Aorta (tissue), 5 donors: ENCODE measurements around the gene ADAM15. TPM values are rescaled to one million over a fixed set of nuclear protein-coding genes. Genes with fewer than 3 reads are reported as not detected.

Source experiments
- ATAC-seq: fragments of 200-7000 bp; cut with Tn5 transposase; one replicate; pipeline ENCODE4 v1.9.1; 2022; ENCODE audit warnings: moderate library complexity; ENCODE audit not compliant: low FRiP score
- DNase-seq, 2 donors: peaks; one replicate each; pipeline ENCODE4 v3.0.0-alpha.2; 2020
- H3K27ac ChIP-seq, 2 donors: one replicate each; pipeline ENCODE4 v1.5.1; 2013; ENCODE audit warnings: low read length in 2 of 2, mild to moderate bottlenecking in 2 of 2, moderate library complexity in 2 of 2, control low read depth in 1 of 2, inconsistent platforms in 1 of 2, low read depth in 1 of 2
- H3K27me3 ChIP-seq, 2 donors: one replicate each; pipeline ENCODE4 v1.6.1; 2013; ENCODE audit warnings: control low read depth in 1 of 2, low read length in 1 of 2, mild to moderate bottlenecking in 1 of 2, moderate library complexity in 1 of 2; ENCODE audit not compliant: insufficient read depth in 2 of 2, control insufficient read depth in 1 of 2
- H3K36me3 ChIP-seq, 2 donors: one replicate each; pipeline ENCODE4 v1.6.1; 2013; ENCODE audit warnings: control low read depth in 1 of 2, low read length in 1 of 2, mild to moderate bottlenecking in 1 of 2; ENCODE audit not compliant: insufficient read depth in 2 of 2, control insufficient read depth in 1 of 2
- H3K4me1 ChIP-seq, 2 donors: one replicate each; pipeline ENCODE4 v1.6.1; 2013; ENCODE audit warnings: low read length in 2 of 2, control low read depth in 1 of 2, mild to moderate bottlenecking in 1 of 2, moderate library complexity in 1 of 2; ENCODE audit not compliant: insufficient read depth in 2 of 2, control insufficient read depth in 1 of 2
- H3K4me3 ChIP-seq, 2 donors: one replicate each; pipeline ENCODE4 v1.5.1; 2013; ENCODE audit warnings: low read length in 2 of 2, control low read depth in 1 of 2, mild to moderate bottlenecking in 1 of 2
- H3K9me3 ChIP-seq: one replicate; pipeline ENCODE4 v1.6.1; 2013; ENCODE audit warnings: mild to moderate bottlenecking, low read length; ENCODE audit not compliant: control insufficient read depth
- whole genome bisulfite sequencing, 2 donors: extraction: QIAGEN DNeasy Blood & Tissue Kit; methylation state at CpG; one replicate each; pipeline ENCODE4 v1.1.7; 2013; 5-methylcytosine and 5-hydroxymethylcytosine counted together
- intact Hi-C, 2 donors: fragments of 100-400 bp; cut with DNase I; formaldehyde crosslinking; loops; one replicate each; pipeline versions ENCODE4 v1.14.2 to v1.15.0; 2022
- polyA plus RNA-seq, 2 donors: library from polyadenylated mRNA; stranded (reverse); fragments of 200-250 nt; gene quantifications; one replicate each; pipeline ENCODE4 v1.2.3, GENCODE V29; 2013
- total RNA-seq, 2 donors: library from RNA; stranded (reverse); fragmentation: NEBNext Ultra II Directional; extraction: Animal tissue kit (Norgen Biotek cat#: 25700); gene quantifications; one replicate each; pipeline ENCODE4 v1.2.1, GENCODE V29; 2021
- donor health status: healthy with polysubstance abuse.
- donor health status: Bipolar disorder and iron deficiency.
- donor health status: DM: no; HTN: no; CAD: no.
- donor health status: DM: no; HTN: no; CAD: no.
- donor health status: DM: yes; HTN: yes; CAD: no.

The ADAM15 gene
- total and polyA plus RNA-seq, 4 donors = 17.3 to 180 (median 109) TPM

GRCh38 chr1:155083865-155084721, 33.0 kb downstream of the ADAM15 start:
- intact Hi-C loops = loop anchor here (1.0 to 5.0 kb wide), 4 partner anchors 21 to 602 kb away; partner anchors contain the start of gene EFNA4 (in 1 of the 2)
- 27 to 29% methylated on average over 21 of the region's 21 CpGs for WGBS, 2 donors
- H3K4me1 ChIP-seq = no peaks in the 10 kb centered on the region
- H3K27ac ChIP-seq = no peak overlapping the region
- no peaks in the 10 kb centered on the region for H3K9me3 ChIP-seq
- ATAC-seq (peak; percentile 16), DNase-seq (peak in 1 of 2 donors; percentile 74)
- H3K27me3 ChIP-seq = no peaks in the 10 kb centered on the region
- H3K4me3 ChIP-seq = no peak overlapping the region
- no peaks in the 10 kb centered on the region for H3K36me3 ChIP-seq

- Histone ChIP-seq H3K4me3 (peak overlapping the region; percentile 27 to 59), H3K9me3 (no peaks in the 10 kb centered on the region), H3K27me3 (no peaks in the 10 kb centered on the region), H3K4me1 (no peaks in the 10 kb centered on the region), H3K27ac (peak overlapping the region in 1 of 2 donors; percentile 55), H3K36me3 (no peaks in the 10 kb centered on the region)
- DNase-seq (peak; percentile 96 to 97), ATAC-seq (peak; percentile 94)
- 1% methylated on average over 64 to 67 of the region's 67 CpGs for WGBS, 2 donors
- intact Hi-C loops = loop anchor here (1.0 to 5.0 kb wide), 4 partner anchors 22 to 603 kb away; partner anchors contain the start of gene EFNA4 (in 1 of the 2)
These were observed 33.8 kb downstream of the ADAM15 start for GRCh38 chr1:155084722-155085503.

- Histone ChIP-seq H3K4me1 (no peaks in the 10 kb centered on the region), H3K9me3 (no peaks in the 10 kb centered on the region), H3K36me3 (no peaks in the 10 kb centered on the region), H3K27me3 (no peaks in the 10 kb centered on the region), H3K27ac (peak overlapping the region in 1 of 2 donors; percentile 38), H3K4me3 (peak overlapping the region in 1 of 2 donors; percentile 59)
- ATAC-seq = peak; percentile 33
- DNase-seq = peak; percentile 81 to 88
- intact Hi-C loops = loop anchor here in 1 of 2 donors (2.0 kb wide), 1 partner anchor 41 kb away; no protein-coding TSS in a partner anchor
- 3 to 4% methylated on average over 32 of the region's 32 CpGs for WGBS, 2 donors
These were observed 34.5 kb downstream of the ADAM15 start for GRCh38 chr1:155085504-155086127.

GRCh38 chr1:155086128-155086741, 35.1 kb downstream of the ADAM15 start:
- ATAC-seq (peak; percentile 67), DNase-seq (peak; percentile 75 to 91)
- Histone ChIP-seq H3K4me1 (no peaks in the 10 kb centered on the region), H3K27me3 (no peaks in the 10 kb centered on the region), H3K27ac (no peak overlapping the region), H3K4me3 (no peak overlapping the region), H3K36me3 (no peaks in the 10 kb centered on the region), H3K9me3 (no peaks in the 10 kb centered on the region)
- intact Hi-C loops = no loop called here
- 25 to 28% methylated on average over 24 of the region's 24 CpGs for WGBS, 2 donors

- H3K9me3 ChIP-seq = no peaks in the 10 kb centered on the region
- ATAC-seq = no peak
- intact Hi-C loops = no loop called here
- H3K4me1 ChIP-seq = no peaks in the 10 kb centered on the region
- H3K27ac ChIP-seq = no peak overlapping the region
- DNase-seq = peak in 1 of 2 donors; percentile 75
- WGBS, 2 donors = 78 to 79% methylated on average over 8 of the region's 8 CpGs
- H3K36me3 ChIP-seq = no peaks in the 10 kb centered on the region
- H3K4me3 ChIP-seq = no peak overlapping the region
- no peaks in the 10 kb centered on the region for H3K27me3 ChIP-seq
These were observed 35.9 kb downstream of the ADAM15 start for GRCh38 chr1:155086856-155087535.

GRCh38 chr1:155091071-155092051, 40.2 kb downstream of the ADAM15 start:
- WGBS, 2 donors = 21 to 26% methylated on average over 29 of the region's 29 CpGs
- H3K27ac ChIP-seq = no peak overlapping the region

GRCh38 chr1:155092131-155092530, 41.0 kb downstream of the ADAM15 start:
- Histone ChIP-seq H3K36me3 (no peaks in the 10 kb centered on the region), H3K4me3 (no peak overlapping the region), H3K27me3 (no peaks in the 10 kb centered on the region), H3K27ac (no peak overlapping the region), H3K9me3 (no peaks in the 10 kb centered on the region), H3K4me1 (no peaks in the 10 kb centered on the region)
- intact Hi-C loops = loop anchor here (2.0 to 5.0 kb wide), 2 partner anchors 35 to 75 kb away; partner anchors contain the start of gene EFNA1 (in 2 of the 2)
- DNase-seq (no peak), ATAC-seq (no peak)
- WGBS, 2 donors = 82 to 87% methylated on average over 6 of the region's 6 CpGs

More at GRCh38 chr1:155091071-155092051, 40.2 kb downstream of the ADAM15 start:
- Histone ChIP-seq H3K36me3 (no peaks in the 10 kb centered on the region), H3K4me1 (no peaks in the 10 kb centered on the region), H3K9me3 (no peaks in the 10 kb centered on the region), H3K27me3 (no peaks in the 10 kb centered on the region), H3K4me3 (no peak overlapping the region)
- intact Hi-C loops = loop anchor here (1.0 to 5.0 kb wide), 3 partner anchors 36 to 77 kb away; partner anchors contain the start of gene EFNA1 (in 2 of the 2)
- ATAC-seq (peak; percentile 82), DNase-seq (peak; percentile 84 to 94)
